ENCODE data around the gene BAHCC1.

The BAHCC1 gene

DNA sequence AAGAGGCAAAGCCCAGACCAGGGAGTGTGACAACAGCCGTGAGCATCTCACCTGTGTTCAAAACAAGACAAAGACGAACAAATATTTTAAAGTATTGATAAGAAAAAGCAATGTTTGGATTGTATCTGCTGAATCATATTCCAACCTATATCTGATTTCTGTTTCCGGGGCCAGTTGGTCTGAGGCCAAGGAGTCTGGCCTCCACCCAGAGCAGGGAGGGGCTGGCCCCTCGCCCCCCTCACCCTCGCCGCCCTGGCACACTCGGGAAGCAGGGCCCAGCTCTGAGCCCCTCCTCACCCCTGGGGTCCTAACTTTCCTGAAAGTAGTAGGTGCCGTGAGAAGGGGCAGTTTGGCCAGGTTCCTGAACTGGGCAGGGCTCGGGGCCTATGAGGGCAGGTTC, 69.3 kb downstream of the BAHCC1 start:
- DNase-seq, result no peak

DNA sequence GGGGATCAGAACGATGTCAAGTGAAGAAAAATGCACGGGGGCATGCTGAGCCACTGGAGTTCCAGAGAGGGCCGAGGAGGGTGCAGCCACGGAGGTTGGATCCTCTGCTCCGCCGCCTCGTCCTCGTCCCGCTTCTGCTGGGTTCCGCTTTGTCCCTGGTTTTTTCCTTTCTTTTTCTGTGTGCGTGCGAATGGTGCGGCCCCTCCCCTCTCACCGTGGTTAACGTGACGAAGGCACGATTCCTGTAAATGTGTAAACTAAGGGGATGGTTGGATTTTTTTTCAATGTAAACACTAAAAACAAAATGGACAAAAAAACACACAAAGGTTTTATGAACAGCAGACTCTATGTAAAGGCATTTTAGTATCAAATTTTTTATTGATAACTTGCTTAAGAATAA, 70.7 kb downstream of the BAHCC1 start:
- no peak for DNase-seq

DNA sequence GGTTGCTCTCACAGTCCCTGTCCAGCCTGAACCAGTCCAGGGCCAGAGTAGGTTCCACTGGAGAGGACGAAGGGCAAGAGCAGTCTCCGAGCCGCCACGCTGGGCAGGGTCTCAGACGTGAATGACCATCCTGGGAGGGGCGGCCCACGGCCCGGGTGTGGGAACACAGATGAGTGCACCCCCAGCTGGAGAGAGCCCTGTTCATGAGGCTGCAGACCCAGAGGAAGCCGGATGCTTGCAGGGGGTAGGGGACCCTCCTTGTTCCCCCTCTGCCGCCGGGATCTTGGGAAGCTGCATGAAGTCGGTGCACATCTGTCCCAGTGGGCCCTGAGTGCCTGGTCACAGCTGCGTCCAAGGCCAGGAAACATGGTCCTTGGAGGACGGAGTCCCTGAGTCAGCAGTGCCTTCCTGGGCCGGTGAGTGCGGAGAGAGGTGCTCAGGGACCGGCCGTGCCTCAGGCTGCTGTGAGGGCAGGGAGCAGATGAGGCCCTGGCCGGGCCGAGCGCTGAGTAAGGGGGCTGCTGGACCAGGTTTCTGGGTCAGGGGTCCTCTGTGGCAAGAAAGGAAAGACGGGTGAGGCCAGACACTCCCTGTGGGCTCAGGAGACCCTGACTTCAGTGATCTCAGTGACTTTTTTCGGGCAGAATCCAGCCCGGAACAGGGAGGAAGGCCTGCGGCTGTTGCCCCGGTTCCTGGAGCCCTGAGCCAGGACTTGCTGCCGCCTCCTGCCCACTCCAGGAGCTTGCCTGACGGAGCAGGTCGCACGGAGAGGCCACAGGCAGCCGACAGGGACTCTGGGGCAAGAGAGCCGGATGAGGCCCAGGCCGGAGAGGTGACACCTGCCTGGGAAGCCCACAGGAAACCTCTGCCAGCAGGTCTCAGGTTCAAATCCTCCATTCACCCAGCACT, 71.6 kb downstream of the BAHCC1 start:
- DNase-seq, result no peak

DNA sequence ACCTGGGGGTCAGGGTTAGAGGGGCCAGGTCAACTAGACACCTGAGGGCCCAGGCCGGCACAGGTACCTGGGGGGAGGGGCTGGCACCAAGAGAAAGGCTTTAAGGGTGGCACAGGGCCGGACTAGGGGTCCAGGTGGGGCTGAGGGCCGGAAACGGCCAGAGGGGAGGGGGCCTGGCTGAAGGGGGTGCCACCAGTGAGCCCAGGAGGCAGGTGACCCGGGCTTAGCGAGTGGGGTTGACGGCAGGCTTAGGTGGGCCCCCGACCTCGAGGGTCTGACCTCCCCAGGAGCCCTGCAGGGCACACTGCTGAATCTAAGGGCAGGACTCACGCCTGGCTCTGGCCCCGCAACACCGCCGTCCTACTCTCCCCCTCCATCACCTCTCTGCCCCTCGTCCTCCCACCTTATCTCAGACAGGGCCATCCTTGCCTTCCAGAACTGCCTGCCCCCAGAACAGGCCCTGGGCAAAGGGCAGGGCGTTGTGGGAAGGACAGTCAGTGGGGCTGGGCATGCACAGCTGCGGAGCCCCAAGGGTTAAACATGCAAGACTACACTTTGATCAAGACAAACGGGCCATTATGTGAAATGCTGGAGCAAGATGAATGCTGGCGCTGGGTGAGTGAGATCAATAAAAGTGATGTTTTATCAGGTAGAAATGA, 73.0 kb downstream of the BAHCC1 start:
- DNase-seq, result no peak

DNA sequence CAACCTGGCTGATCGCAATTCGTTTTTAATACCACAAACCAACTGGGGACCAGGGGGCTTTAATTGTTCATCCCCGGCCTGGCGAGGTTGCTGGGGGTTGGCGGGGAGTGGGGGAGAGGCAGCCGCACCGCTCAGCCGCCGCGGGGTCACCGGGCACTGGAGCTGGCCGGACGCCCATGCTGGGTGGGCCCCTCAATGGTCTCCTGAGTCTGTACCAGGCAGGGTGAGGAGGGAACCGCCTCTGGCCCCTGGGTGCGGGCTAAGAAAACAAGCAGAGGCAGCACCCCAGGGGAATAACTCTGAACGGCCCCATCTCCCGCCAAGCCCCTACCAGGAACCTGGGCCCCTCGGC, 73.5 kb downstream of the BAHCC1 start:
- DNase-seq, result no peak

DNA sequence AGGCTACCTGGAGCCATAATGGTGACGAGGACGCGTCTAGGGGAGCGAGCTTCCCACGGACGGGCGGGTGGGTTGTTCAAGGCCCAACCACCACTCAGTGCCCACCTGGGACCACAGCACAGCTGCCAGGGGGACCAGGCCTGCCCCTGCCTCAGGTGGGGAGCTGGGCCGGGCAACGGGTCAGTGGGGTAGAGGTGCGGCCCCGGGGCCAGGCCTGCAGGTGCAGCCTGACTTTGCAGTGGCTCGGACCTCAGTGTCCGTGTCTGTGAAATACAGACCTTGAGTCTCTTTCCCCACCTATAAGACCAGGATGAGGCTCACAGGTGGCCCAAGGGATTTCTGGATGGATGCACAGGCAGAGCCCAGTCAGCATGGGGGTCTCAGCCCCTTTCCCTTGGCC, 74.0 kb downstream of the BAHCC1 start:
- DNase-seq, result no peak

DNA sequence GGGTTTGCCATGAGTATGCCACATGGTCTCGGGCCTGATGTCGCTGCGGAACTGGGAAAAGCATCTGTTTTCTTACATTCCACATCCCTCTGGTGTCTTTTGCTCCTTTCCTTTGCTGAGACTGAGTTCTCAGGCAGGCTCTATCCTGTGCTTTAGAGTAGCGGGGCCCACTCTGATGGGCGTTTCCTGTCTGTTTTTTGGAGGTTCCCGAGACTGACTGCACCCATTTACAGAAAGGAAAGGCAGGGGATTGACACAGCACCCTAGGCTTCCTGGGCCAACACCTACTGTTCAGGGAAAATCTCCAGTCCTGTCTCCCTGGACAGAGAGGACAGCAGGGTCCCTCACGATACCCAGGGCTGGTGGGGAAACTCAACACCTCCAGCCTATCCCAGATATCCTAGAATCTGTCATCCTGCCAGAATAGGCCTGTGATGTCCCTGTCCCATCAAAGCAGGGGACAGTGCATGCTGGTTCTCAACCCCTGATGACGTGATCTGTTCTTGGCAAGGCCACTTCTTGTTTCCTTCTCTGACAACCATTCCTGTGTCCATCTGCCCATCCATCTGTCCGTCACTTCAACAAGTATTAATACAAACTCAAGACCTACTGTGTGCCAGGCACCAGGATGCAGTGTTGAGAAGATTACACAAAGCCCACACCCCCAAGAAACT, 75.2 kb downstream of the BAHCC1 start:
- no peak for DNase-seq

DNA sequence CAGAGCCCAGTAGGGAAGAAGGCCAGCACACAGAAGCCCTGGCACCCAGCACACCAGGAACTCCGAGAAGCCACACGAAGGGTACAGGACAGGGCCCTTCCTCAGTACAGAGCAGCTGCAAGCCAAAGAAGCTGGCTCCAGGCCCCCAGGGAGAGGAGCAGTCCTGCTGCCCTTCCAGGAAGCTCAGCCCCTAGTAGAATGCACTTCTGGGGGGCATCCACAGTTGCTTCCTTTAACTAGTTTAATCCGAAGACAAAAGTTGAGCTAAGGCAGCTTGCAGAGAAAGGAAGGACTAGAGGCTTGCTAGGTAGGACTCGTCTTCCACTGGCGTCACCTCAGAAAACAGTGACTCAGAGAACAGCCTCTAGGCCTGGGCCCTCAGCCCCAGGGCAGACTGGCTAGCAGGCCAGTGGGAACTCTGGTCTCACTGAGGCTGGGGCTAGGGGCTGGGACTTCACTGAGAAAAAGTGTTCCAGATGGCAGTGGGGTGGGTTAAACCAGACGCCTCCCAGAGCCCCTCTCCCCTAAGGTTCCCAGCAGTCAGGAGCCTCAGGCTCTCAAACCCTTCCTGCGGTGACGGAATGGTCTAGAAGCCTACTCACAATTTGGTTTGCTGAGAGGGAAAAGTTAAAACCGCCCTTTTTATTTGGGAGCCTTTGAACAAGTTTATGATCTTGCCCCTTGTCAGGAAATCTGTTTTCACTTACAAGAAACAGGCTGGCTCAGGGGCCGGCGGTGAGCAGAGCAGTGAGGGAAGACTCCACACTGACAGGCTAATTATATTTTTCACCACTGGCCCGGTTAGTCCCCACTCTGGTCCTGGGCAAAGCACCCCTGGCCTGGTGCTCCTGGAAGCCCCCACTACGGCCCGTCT, 75.9 kb downstream of the BAHCC1 start:
- no peak for DNase-seq

DNA sequence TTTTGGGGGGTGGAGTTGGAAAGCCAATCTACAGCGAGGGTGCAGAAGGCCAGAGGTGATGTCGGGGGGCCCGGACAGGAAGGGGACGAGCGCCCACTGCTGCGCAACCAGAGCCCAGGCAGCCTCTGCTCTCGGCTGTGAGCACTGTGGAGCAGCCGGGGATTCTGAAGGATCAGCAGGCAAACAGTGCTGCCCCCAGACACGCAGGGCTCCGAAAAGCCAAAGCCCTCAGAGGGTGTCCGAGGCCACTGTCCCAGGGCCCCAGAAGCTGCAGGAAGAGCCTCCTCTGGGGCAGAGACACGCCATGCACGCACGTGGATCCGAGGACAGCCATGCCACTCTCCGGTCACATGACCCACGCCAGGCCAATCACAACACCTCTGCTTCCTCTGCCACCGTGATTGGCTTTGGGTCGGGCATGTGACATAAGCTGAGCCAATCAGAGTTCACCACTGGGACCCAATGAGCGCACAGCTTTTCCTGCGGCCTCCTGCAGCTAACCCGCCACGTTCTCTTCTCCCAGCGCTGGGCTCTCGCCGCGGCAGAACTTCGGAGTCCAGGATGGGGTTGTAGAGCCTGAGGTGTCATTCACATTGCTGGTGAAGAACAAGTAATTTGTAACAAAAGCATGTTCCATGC, 76.7 kb downstream of the BAHCC1 start:
- DNase-seq, result peak; percentile 97 to 98

DNA sequence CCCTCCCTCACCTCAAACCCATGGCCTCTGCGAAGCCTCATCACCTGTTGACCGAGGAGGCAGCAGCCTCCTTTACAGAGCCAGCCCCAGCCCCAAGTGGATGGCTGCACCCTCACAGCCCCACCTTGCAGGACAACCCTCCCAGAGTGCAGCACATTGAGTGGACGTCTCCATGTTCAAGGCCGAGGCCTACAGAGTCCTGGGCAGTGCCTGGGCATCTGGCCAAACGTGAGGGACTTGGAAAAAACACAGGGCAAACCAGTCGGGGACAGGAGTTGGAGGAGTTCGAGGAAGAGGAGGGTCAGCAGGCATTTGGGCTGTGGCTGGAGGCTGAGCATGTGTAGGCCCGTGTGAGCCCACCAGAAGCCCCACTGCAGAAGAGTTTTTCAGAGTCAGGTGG, 77.8 kb downstream of the BAHCC1 start:
- DNase-seq, result no peak

DNA sequence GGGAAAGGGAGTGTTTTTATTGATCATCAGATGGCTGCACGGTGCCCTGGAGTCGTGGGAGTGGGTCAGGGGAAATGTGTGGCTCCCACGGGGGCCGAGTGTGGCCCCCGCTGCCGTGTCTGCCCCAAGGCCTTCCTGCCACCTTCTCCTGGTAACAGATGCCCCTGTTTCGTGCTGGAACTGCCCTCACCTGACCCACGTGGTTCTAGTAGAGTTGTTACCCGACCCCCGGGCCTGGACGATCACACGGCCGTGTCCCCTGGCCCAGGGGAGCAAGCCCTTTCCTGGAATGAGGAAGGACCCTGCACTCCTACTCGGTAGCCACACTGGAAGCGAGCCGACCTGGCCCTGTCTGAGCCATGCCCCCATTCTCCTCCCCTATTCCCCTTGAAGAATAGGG, 79.7 kb downstream of the BAHCC1 start:
- no peak for DNase-seq

DNA sequence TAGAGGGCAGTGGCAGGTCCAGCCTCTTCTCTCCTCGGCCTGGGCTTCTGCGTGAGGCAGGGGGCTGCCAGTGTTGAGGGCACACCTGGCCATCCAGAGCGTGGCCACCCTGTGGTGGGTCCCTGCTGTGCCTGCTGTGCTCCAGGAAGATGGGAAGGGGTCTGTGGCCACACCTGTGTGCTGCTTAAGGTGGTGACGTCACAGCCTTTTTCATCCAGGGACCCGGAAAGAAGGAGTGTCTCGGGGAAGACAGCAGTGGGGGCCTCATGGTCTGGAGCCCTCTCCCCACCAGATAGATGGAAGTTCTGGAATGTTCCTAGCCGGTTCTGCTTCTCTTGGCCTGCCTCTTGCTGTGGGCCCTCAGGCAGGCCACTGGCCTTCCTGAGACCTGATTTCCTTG, 80.8 kb downstream of the BAHCC1 start:
- DNase-seq, result no peak

DNA sequence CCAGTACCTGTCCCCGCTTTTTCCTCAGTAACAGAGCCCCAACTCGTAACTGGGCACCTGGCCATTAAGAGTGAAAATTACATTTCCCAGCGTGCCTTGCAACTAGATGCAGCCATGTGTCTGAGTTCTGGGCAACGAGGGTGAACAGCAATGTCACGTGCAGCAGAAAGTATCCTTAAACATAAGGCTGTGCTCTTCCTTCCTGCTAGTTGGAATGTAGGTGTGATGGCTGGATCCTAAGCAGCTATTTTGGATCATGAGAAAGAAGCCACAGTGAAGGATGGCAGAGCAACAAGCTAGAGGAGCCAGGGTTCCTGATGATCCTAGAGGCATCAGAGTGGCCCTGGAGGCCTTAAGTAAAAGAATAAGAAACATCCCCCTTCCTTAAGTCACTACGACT, 81.4 kb downstream of the BAHCC1 start:
- no peak for DNase-seq

DNA sequence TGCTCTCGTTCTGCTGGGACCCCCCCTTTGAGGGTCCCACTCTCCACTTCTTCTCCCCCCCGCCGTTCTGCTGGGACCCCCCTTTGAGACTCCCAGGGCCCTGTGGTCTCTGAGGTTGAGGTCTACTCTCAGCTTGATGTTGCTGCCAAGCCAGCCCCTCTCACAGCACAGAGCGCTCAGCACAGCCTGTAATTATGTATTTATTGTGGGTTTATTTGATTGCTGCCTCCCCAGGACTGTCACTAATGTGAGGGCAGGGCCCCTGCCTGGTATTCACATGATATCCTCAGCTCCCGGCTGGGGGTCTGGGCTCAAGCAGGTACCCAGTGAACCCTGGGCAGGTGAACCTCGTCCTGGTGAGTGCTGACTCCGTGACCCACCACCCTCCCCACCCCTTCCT, 81.9 kb downstream of the BAHCC1 start:
- DNase-seq, result no peak

DNA sequence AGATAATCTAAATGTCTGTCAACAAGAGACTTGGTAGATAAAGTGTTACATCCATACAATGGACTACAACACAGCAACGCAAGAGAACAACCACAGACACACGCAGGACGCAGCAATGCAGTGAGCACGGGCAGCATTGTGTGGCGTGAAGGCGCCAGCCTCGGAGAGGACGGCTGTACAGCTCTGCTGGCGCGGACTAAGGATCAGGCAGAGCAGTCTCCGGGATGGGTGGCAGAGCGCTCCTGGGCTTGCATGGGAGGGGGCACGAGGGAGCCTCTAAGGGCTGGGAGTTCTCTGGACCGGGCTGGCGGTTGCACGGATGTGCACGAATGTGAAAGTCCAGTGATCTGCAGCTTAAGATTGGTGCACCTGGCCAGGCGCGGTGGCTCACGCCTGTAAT, 82.9 kb downstream of the BAHCC1 start:
- no peak for DNase-seq

DNA sequence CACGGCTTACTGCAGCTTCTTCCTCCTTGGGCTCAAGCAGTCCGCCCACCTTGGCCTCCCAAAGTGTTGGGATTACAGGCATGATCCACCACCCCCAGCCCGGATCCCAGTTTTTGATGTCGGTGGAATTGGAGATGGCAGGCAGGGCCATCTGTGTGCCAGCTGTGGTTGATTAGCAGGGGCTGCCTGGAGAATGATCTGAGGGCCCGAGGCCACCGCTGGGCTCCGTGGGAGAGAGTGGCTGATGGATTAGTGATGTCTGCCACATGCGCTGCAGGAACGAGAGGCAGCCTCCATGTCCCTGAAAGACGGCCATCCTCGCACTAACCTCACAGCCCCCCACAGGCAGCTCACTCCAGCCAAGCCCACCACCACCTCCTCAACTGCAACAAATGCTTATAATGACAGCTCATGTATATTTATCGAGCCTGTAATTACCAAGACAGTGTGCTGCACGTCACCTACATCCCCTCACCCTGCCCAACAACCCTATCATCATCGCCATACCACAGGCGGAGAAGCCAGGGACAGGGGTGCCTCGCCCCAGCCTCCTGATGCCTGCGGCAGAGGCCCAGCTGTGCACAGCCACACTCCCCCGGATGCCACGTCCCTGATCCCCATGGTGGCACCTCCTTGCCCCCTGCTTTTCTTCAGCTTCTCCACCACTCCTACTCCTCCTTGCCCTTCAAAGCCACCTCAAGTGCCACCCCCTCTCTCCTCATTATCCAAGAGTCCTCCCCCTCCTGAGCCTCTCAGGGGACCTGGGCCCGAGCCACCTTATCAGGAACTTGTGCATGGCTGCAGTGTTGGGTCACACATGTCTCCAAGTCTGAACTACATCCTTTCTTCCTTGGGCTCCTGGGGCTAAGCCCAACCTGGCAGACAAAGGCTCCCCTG, 84.2 kb downstream of the BAHCC1 start:
- DNase-seq, result no peak

DNA sequence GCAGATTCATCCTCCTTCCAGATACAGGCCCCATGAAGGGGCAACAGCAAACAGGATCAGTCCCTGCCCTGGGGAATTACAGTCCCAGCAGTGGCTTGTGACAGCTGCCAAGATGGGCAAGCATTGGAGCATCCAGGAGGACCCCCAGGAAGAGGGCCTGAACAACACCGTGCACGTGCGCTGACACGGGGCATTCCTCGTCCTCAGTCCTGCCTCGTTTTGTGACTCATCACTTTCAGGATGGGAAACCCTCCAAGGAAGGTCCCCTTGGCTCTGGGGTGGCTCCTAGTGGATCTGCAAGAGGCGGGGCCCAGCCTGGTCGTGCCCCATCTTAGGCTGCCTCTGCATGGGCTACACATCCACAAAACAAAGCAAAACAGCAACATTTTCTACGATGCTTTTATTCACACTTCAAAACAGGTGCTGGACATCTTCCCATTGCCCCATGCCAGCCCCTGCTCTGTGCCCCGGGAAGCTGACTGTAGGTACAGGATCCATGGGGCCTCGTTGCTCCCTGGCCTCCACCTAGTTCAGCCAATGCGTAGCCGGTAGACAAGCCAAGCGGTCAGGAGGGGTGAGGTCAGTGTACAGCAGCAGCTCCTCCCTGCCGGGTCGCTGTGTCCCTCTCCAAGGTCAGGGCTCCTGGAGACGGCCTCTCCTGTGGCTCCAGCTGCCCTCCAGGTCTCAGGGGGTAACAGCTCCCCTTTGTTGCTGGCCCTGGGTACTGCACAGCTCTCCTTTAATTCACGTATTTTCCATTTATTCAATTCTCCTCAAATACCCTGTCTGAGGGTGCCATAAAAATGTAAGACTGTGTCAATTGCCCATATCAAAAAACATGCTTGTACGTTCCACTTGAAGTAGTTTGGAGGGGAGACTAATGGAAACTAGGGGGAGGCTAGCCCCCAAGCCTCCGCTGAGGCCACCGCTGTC, 85.1 kb downstream of the BAHCC1 start:
- DNase-seq, result peak; percentile 20 to 72

DNA sequence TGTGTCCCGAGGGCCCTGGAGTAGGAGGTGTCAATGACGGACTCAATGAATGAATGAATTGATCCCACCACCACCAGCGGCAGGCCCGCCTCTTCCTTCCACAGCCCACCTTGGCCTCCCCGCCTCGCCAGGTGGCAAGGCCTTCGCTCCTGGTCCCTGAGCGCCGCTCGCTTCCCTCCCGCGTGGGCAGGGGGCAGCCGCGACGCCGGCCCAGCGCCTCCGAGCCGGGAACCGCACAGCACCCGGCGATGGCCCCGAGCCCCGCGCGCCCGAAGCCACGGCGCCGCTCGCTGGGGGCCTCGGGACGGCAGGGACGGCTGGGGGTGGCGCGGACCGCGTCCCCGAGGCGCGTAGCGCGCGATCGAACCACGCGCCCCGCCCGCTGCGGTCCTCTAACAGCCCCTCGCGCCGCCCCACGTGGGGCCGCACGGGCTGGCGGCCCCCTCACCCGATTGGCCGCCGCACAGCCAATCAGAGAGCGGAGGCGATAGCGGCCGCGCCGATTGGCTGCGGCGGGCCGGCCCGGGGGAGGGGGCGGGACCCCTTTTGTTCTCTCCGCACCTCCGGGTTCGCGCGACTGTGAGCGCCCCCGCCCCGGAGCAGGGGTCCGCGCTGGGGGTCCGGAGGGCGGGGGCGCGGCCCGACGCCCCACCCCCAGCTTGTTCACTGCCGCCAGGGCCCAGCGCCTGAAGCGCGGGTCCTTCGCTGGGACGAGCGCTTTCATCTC, 86.0 kb downstream of the BAHCC1 start:
- peak; percentile 77 to 91 for DNase-seq

DNA sequence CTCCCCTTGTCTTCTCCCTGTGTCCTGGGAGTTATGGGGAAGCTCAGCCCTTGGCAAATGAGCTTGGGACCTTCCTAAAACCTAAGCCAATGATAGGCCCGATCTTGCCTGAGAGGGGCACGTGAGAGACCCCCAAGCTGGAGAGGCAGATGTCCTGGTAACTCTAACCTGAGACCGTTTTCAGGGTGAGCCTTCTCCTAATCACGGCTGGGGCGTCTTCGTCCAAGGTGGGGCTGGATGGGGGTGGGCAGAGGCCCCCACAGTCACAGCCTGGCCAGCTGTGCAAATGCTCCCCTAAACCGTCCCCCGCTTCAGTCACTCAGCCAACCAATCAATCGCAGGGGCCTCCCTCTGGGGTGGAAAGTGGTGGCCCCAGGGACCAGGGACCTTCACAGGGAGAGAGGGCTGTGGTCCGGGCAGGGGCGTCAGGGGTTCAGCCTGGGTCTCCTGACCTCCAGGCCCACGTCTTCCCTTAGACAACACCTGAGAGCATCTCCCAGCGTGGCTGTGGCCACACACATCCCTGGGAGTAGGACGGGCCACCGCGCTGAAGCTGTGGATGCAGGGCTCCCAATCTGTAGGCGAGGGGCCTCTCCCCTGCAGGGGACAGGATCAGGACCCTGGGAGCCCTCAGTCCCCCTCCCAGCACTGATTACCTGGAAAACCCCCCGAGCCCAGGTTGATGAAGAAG, 86.7 kb downstream of the BAHCC1 start:
- no peak for DNase-seq
